Measurements from ENCODE around the gene ZBTB46. TPM values are rescaled to one million over a fixed set of nuclear protein-coding genes. Genes with fewer than 3 reads are reported as not detected.

Gene ZBTB46
- total RNA-seq, 1 donor from 2014 or later: 20.5 TPM

GRCh38 chr20:63775096-63775978 is 55.7 kb downstream of the ZBTB46 start:
- Mint-ChIP-seq H3K9me3 (ENCODE audit: unreplicated experiment) (no peaks in the 10 kb centered on the region), H3K4me3 (ENCODE audit: unreplicated experiment) (peak overlapping the region; percentile 45), H3K27ac (ENCODE audit: unreplicated experiment) (no peak overlapping the region), H3K36me3 (ENCODE audit: unreplicated experiment) (peaks cover 7% of the 10 kb centered on the region), H3K4me1 (ENCODE audit: unreplicated experiment) (peaks cover 25% of the 10 kb centered on the region), H3K27me3 (ENCODE audit: unreplicated experiment) (no peaks in the 10 kb centered on the region)
- DNase-seq (ENCODE audit: extremely low spot score, unreplicated experiment): no peak
- TF ChIP-seq CTCF (IDR thresholded peaks at IDR 0.05): peak; percentile 90

- no peaks in the 10 kb centered on the region for H3K27me3 Mint-ChIP-seq (ENCODE audit: unreplicated experiment)
- DNase-seq (ENCODE audit: extremely low spot score, unreplicated experiment): no peak
- H3K9me3 Mint-ChIP-seq (ENCODE audit: unreplicated experiment): no peaks in the 10 kb centered on the region
- H3K36me3 Mint-ChIP-seq (ENCODE audit: unreplicated experiment): peaks cover 7% of the 10 kb centered on the region
- peak overlapping the region; percentile 12 for H3K27ac Mint-ChIP-seq (ENCODE audit: unreplicated experiment)
- TF ChIP-seq CTCF (IDR thresholded peaks at IDR 0.05): no peak
- no peak overlapping the region for H3K4me3 Mint-ChIP-seq (ENCODE audit: unreplicated experiment)
- peaks cover 25% of the 10 kb centered on the region for H3K4me1 Mint-ChIP-seq (ENCODE audit: unreplicated experiment)
Measured at GRCh38 chr20:63774306-63774705, 56.8 kb downstream of the ZBTB46 start.

GRCh38 chr20:63773571-63774241 is 57.4 kb downstream of the ZBTB46 start:
- no peak for DNase-seq (ENCODE audit: extremely low spot score, unreplicated experiment)
- H3K4me1 Mint-ChIP-seq (ENCODE audit: unreplicated experiment): peaks cover 25% of the 10 kb centered on the region
- H3K36me3 Mint-ChIP-seq (ENCODE audit: unreplicated experiment): peaks cover 10% of the 10 kb centered on the region
- no peak overlapping the region for H3K4me3 Mint-ChIP-seq (ENCODE audit: unreplicated experiment)
- no peak for TF ChIP-seq CTCF (IDR thresholded peaks at IDR 0.05)
- no peak overlapping the region for H3K27ac Mint-ChIP-seq (ENCODE audit: unreplicated experiment)
- H3K27me3 Mint-ChIP-seq (ENCODE audit: unreplicated experiment): no peaks in the 10 kb centered on the region
- H3K9me3 Mint-ChIP-seq (ENCODE audit: unreplicated experiment): no peaks in the 10 kb centered on the region

GRCh38 chr20:63772781-63773518 is 58.1 kb downstream of the ZBTB46 start:
- Mint-ChIP-seq H3K27me3 (ENCODE audit: unreplicated experiment) (no peaks in the 10 kb centered on the region), H3K4me1 (ENCODE audit: unreplicated experiment) (peaks cover 21% of the 10 kb centered on the region), H3K9me3 (ENCODE audit: unreplicated experiment) (no peaks in the 10 kb centered on the region), H3K4me3 (ENCODE audit: unreplicated experiment) (no peak overlapping the region), H3K27ac (ENCODE audit: unreplicated experiment) (peak overlapping the region; percentile 66), H3K36me3 (ENCODE audit: unreplicated experiment) (peaks cover 12% of the 10 kb centered on the region)
- TF ChIP-seq CTCF (IDR thresholded peaks at IDR 0.05): no peak
- DNase-seq (ENCODE audit: extremely low spot score, unreplicated experiment): no peak
